Upper lobe of left lung (tissue), 4 donors: ENCODE measurements around the gene ZFPL1.

Experiments
- CTCF ChIP-seq, 6 experiments: fragments of 450-650 bp in 4 of 6; fragments of 200-600 bp in 2 of 6; sonication (generic) in 2 of 6; IDR thresholded peaks; one replicate each; pipeline ENCODE4 v1.5.1; 2016 to 2019; ENCODE audit warnings: antibody characterized with exemption in 6 of 6
- EP300 ChIP-seq, 4 donors: sonication (generic); formaldehyde crosslinking; IDR thresholded peaks; one replicate each; pipeline ENCODE4 v1.5.1; 2017; ENCODE audit warnings: antibody characterized with exemption in 4 of 4, control low read depth in 2 of 4
- POLR2A ChIP-seq, 4 donors: fragments of 450-650 bp; IDR thresholded peaks; one replicate each; pipeline ENCODE4 v1.5.1; 2016 to 2017; ENCODE audit warnings: antibody characterized with exemption in 4 of 4, mild to moderate bottlenecking in 2 of 4
- POLR2AphosphoS5 ChIP-seq, 2 donors: sonication (generic); formaldehyde crosslinking; IDR thresholded peaks; one replicate each; pipeline ENCODE4 v1.5.1; 2017; ENCODE audit warnings: antibody characterized with exemption in 2 of 2

GRCh38 chr11:65125197-65126056 is 41.4 kb downstream of the ZFPL1 start:
- TF ChIP-seq CTCF (IDR thresholded peaks at IDR 0.05): no peak
- no peak for TF ChIP-seq POLR2AphosphoS5 (IDR thresholded peaks at IDR 0.05)
- no peak for TF ChIP-seq POLR2A (IDR thresholded peaks at IDR 0.05)
- no peak for TF ChIP-seq EP300 (IDR thresholded peaks at IDR 0.05)
